ENCODE data around the gene XKR3.
A peak's percentile ranks its signal among the peaks of the same experiment; 100 is the strongest.
"Not testable (repeated sequence)": the region's sequence is repeated elsewhere in the genome, so short reads cannot be mapped to it uniquely, and the experiment has no call there.

The XKR3 gene

GRCh38 chr22:16824716-16825687 lies at the start of gene XKR3:
TSS of gene XKR3 (minus strand) at chr22:16825411. CDS start at chr22:16808073, 17,338 bp downstream.
- peak; percentile 3 for DNase-seq (ENCODE audit: low spot score)

- DNase-seq (ENCODE audit: low spot score), result not testable (repeated sequence)
Measured at GRCh38 chr22:16869640-16870039, 44.4 kb upstream of the XKR3 start.

- no peak for DNase-seq (ENCODE audit: low spot score)
Measured at GRCh38 chr22:16866167-16866566, 41.0 kb upstream of the XKR3 start.

DNA sequence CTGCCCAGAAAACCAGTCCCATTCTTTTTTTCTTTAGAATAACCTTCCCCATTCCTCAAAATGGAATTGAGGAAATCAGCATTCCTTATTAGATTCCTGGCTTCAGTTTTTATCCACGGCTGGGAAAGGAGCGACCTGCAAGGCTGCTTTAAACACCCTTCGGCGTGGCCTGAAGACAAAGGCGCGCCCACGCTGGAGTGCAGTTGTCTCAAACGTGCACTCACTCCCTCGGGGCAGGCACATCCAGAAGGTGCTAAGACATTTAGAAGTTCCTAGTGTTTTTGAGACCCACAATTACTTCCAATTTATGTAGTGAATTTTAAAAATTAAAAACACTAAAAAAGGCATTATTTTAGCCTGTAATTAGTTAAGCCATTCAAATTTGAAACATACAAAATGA lies 31.6 kb upstream of the XKR3 start:
- DNase-seq (ENCODE audit: low spot score), result not testable (repeated sequence)

DNA sequence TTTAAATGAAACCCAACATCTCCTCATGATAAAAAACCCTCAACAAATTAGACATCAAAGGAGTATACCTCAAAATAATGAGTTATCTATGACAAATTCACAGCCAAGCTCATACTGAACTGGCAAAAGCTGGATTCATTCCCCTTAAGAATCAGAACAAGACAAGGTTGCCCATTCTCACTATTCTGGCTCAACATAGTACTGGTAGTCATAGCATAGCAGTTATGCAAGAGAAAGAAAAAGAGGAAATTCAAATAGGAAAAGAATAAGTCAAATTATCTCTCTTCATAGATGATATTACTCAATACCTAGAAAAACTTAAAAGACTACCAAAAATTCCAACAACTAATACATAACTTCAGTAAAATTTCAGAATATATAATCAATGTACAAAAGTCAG lies 29.4 kb upstream of the XKR3 start:
- no peak for DNase-seq (ENCODE audit: low spot score)

GRCh38 chr22:16851268-16851996 lies 26.2 kb upstream of the XKR3 start:
- not testable (repeated sequence) for DNase-seq (ENCODE audit: low spot score)

DNA sequence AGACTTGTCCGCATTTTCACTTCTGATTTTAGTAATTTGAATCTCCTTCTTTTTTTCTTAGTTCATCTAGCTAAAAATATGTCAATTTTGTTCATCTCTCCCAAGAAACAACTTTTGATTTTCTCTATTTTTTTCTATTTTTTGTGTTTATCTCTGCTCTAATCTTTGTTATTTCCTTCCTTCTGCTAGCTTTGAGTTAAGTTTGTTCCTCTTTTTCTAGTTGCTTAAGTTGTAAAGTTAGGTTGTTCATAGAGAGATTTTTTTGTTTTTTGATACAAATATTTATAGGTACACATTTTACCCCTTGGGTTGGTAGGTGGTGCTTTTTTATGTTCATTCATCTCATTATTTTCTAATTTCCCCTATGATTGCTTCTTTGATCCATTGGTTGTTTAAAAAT lies 22.1 kb upstream of the XKR3 start:
- no peak for DNase-seq (ENCODE audit: low spot score)

DNA sequence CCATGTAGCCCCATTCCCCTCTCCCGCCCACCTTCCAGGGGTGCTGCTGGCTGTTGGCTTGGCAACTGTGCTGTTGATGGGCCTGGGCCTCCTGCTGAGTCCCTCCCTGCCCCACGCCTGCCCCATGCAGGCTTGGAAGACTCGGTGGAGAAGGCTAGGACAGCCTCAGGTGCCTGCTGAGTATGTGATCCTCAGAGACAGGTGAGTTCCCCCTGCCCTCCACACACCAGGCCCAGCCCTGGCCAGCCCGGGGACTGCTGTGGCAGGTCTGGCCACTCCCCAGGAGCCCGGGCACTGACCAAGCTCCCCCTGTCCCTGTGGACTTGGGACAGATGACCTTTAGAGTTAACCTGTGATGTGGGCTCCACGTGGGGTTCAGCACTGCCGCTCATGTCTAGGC lies 20.7 kb upstream of the XKR3 start:
- DNase-seq (ENCODE audit: low spot score), result no peak

DNA sequence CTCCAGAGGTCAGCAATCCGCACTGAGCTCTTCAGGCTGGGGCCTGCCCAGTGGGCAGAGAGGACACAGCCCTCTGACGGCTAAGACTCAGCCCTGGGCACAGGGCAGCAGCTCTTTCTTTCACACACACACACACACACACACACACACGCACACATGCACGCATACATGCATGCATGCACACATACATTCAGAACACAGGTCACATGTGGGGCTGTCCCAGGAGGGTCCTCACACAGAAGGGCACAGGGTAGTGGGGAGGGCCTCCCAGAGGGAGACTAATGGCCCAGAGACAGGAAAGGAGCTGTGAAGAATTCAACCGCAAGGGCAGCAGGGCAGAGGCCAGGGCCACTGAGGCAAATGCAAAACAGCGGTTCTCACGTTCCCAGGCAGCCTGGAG lies 20.3 kb upstream of the XKR3 start:
- DNase-seq (ENCODE audit: low spot score), result no peak

DNA sequence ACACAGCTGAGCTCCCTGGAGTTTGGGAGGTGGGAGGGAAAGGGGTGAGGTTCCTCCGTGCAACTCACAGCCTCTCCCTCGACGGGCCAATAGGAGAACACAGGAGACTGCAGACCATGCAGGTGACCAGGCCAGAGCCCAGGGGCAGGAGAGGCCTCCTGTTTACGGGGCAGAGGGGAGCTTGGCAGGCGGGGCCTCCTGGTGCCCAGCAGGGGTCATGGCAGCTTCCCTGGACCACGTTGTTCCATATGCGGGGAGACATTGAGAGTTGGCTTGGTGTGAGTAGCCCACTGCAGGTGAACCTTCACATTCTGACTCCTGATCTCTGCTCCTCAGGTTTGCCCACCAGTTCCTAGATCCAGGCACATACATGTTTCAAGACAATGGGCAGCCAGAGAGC lies 19.3 kb upstream of the XKR3 start:
- no peak for DNase-seq (ENCODE audit: low spot score)

GRCh38 chr22:16838073-16838472 lies 12.9 kb upstream of the XKR3 start:
- DNase-seq (ENCODE audit: low spot score), result no peak

DNA sequence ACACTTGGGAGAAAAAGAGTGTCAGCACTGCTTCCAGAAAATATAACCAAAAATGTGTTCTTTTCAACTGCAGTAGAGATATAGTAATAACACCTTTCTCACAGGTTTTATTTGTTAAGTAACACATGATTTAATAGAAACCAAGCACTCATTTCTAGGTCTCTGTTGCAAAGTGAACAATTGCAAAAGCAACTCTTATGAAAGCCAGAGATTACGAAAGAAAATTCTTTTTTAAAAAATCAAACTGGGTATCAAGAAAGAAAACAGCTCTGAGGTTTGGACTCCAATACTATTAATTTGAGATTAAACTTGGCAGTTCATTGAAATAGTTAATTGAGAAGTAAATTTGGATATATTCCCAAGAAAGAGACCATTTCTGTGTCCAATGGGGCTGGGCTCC lies 9.8 kb upstream of the XKR3 start:
- DNase-seq (ENCODE audit: low spot score), result no peak

DNA sequence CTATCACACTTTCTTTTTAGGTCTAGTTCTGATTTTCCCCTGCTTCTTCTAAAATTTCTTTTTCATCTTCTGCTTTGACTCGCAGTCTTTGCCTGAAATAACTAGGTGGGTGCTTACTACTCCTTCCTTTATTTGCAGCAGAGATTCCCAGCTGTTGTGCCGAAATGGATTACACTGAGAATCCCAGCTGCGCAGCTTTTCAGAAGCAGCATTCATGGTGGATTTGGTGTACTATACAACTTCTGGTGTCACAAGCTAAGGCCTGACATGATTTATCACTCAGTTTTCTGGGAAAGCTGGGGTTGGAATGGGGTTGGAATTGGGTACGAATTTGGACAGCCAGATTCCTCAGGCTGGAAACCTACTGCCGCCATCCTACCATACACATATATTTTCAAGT lies 6.0 kb upstream of the XKR3 start:
- no peak for DNase-seq (ENCODE audit: low spot score)

- no peak for DNase-seq (ENCODE audit: low spot score)
Measured at GRCh38 chr22:16829985-16830384, 4.8 kb upstream of the XKR3 start.

DNA sequence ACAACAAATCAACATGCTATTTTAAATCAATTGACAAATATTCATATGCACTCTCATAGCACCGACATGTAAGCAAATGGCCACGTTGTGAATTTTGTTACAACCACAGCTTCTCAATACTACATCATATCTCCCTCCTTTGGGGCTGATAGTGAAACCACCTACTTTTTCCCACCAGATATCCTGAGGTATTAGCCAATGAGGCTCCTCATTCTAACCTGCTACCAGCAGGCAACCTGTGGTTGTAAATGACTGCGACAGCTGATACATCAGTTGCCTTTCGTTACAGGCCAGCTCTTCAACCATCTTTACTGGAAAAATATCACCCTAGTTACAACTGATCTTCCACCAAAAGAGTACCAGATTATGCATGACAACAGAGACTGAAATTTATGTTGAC lies 3.7 kb upstream of the XKR3 start:
- DNase-seq (ENCODE audit: low spot score), result no peak

DNA sequence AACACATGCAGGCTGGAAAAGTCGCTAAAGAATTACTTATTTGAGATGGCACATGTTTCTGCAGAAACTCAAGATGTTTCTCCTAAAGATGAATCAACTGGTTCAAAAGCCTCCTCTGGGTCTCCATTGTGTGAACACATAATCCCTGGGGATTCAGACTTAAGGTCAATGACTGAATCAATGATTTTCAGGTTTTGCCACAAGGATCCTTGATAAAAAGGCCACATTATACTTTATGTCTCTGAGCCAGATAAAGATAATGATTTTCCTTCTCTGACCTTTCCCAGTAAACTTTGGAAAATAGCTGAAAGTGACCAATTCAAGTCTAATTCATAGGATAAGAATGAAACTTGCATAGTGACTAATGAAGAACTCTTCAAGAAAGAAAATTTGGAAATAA lies 2.3 kb upstream of the XKR3 start:
- no peak for DNase-seq (ENCODE audit: low spot score)

GRCh38 chr22:16819249-16819648 lies 6.0 kb downstream of the XKR3 start:
- DNase-seq (ENCODE audit: low spot score), result no peak

- no peak for DNase-seq (ENCODE audit: low spot score)
Measured at GRCh38 chr22:16818538-16818937, 6.7 kb downstream of the XKR3 start.

GRCh38 chr22:16815073-16815472 lies 10.1 kb downstream of the XKR3 start:
- DNase-seq (ENCODE audit: low spot score), result no peak

DNA sequence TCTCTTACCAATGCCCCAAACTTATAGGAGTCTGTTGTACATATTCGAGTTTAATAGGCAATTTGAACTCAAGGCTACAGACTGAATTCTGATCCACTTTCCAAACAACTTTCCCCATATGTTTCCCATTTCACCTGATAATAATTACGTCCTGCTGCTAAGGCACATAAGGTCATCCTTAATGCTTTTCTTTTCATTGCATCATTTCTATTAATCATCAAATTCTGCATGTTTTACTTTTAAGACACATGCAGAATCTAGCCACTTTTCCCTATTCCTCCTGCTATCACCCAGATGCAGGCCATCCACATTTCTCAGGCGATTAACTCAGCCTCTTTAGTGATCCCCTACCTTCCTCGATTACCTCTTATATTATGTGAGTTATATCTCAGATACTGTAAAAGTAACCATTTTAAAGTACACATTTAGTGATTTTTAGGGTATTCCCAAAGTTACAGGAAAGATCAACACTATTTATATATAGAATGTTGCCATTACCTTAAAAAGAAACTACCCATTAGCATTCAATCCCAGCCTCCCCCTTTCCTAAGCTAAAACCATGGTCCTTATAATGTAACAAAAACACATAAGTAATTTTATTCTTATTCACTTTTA lies 14.9 kb downstream of the XKR3 start:
- no peak for DNase-seq (ENCODE audit: low spot score)

DNA sequence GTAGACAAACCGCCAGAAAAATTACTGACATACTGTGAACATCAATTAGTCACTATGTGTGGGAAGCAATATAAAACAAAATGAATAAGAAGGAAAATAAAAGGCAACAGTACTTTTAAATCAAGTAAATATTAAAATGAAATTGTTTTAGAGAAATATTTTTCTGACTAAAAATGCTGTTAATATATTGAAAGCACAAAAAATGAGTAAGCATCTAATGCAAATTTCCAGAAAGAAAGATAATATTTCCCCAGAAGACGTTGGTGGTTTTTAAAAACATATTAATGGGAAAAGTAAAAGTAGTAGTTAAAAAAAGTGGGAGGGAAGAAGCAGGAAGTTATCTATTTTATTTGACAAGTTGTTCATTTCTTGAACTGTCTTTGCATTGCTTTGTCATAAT lies 16.5 kb downstream of the XKR3 start:
- no peak for DNase-seq (ENCODE audit: low spot score)

DNA sequence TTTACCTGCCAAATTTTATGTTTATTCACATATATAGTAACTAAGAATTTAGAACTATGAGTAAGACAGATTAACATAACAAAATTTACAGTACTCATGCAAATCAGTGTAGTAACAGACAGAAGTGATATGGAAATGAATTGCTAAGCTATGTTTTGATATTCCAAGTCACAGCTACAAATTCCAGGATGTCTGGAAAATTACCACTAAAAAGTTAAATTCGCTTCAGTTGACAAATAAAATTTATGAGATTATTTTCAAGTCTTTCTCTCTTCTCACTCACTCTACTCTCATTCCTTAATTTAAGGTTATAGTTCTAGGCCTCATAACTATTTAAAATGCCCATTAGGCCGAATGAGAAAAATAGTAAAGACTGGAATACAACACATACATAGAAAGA lies 18.1 kb downstream of the XKR3 start:
- no peak for DNase-seq (ENCODE audit: low spot score)

DNA sequence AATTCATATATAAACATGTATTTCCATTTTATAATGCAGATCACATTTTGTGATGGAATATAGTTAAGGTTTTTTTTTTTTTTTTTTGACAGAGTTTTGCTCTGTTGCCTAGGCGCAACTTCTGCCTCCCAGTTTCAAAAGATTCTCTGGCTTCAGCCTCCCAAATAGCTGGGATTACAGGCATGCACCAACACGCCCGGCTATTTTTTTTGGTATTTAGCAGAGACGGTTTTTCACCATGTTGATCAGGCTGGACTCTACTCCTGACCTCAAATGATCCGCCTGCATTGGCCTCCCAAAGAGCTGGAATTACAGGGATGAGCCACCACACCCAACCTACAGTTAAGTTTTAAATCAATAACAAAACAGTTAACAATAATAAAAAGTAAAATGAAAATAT lies 18.8 kb downstream of the XKR3 start:
- DNase-seq (ENCODE audit: low spot score), result no peak

All from hematopoietic multipotent progenitor cell treated with erythropoietin and hydrocortisone succinate and interleukin-3 and kit ligand, for 15 days (in vitro differentiated cells).